GM12801 (cell line): ENCODE data around the gene SH3BP5L.

Experiments used
- TF ChIP-seq, protein P1 (sequence below): IDR thresholded peaks from one replicate; pipeline ENCODE4 v1.5.1; 2011; ENCODE audit warnings: control low read depth; ENCODE audit not compliant: insufficient read length; ENCODE audit errors: extremely low read depth

The SH3BP5L gene

DNA sequence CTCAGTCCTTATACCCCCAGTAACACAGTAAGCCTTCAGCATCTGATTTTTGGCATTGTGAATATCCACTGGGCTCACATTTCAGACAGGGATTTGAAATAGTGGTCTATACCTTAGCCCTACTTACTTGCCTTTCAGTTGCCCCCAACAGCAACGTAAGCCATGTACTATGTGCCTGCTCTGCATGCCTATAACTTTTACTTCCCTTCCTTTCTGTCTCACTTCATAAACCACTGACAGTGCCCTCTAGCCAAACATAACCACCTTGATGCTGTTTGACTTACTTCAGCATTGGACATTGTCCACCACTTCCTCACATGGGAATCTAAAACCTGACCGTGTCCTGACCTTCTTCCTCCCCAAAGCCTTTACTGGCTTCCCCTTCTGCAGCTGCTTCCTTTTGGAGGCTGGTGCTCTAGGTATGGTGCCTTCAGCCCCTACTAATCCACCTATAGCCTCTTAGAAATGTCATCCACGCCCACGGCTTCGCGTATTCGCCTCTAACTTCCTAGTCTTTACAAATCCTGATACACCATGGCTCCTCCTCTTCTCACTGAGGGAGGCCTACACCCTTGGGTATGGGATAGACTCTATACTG, 8.7 kb upstream of the SH3BP5L start:
- TF ChIP-seq, protein P1, sequence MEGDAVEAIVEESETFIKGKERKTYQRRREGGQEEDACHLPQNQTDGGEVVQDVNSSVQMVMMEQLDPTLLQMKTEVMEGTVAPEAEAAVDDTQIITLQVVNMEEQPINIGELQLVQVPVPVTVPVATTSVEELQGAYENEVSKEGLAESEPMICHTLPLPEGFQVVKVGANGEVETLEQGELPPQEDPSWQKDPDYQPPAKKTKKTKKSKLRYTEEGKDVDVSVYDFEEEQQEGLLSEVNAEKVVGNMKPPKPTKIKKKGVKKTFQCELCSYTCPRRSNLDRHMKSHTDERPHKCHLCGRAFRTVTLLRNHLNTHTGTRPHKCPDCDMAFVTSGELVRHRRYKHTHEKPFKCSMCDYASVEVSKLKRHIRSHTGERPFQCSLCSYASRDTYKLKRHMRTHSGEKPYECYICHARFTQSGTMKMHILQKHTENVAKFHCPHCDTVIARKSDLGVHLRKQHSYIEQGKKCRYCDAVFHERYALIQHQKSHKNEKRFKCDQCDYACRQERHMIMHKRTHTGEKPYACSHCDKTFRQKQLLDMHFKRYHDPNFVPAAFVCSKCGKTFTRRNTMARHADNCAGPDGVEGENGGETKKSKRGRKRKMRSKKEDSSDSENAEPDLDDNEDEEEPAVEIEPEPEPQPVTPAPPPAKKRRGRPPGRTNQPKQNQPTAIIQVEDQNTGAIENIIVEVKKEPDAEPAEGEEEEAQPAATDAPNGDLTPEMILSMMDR = no peak

DNA sequence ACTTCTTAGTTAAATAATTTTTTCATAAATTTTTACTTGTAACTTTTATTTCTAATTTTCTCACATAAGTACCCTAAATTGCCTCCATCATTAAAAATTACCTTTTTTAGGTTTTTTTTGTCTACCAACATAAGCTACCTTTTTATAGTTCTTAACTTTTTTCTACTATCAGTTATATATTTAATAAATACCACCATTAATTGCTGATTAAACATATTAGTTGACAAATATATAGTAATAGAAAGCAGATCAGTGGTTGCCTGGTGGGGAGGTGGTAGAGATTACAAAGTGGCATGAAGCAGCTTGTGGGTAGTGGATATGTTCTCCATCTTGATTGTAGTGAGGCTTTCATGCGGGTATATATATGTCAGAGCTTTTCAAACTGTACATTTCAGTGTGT, 6.1 kb upstream of the SH3BP5L start:
- TF ChIP-seq, protein P1 = no peak

DNA sequence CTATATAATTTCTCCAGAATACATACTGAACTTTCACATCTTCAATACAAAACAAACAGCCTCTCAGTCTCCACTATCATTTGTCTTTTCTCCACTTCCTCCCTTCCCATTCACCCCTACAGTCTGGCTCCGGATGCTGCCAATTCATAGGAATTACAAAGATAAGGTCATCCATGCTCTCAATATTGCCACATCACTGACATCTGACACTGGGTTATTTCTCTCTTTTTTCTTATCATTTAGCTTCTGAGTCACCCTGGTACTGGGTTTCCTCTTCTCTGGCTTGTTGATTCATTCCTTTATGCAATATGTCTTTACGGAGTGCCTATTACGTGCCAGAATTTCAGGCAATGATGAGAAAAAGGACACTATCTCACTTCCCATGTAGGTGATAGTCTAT, 3.1 kb upstream of the SH3BP5L start:
- TF ChIP-seq, protein P1 = no peak

DNA sequence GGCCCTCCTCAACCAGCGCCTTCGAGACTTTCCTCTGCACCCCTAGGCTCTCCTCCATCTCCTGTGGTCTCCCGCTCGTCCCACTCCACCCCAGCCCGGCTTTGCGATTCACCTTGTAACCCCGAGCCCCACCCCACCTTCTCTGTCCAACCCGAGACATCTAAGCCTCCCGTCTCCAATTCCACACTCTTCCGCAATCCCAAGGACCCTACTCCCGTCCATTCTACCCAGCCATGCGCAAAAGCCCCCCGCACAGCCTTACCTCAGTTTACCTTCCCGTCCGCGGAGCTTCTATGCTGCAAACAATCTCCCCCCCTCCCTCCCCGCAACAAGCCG, 174 bp downstream of the SH3BP5L start:
- TF ChIP-seq, protein P1 = no peak

DNA sequence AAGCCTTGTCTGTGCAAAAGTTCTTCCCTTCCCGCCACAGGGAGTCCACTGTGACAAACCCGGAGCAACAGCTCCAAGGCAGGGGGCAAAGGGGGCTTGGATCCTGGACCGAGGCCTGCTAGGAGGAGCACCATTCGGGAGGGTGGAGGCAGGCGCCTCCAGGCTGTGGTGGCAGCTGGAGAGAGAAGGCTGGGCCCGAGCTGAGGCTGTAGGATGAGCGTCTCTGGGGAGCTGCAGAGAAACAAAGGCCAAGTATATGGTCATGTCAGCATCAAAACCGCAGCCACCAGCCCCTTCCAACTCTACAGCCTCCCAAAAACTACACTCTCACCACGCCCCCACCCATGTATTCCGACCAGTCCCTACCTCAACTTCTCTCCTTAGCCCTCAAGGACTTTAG, 579 bp downstream of the SH3BP5L start:
- TF ChIP-seq, protein P1 = no peak

DNA sequence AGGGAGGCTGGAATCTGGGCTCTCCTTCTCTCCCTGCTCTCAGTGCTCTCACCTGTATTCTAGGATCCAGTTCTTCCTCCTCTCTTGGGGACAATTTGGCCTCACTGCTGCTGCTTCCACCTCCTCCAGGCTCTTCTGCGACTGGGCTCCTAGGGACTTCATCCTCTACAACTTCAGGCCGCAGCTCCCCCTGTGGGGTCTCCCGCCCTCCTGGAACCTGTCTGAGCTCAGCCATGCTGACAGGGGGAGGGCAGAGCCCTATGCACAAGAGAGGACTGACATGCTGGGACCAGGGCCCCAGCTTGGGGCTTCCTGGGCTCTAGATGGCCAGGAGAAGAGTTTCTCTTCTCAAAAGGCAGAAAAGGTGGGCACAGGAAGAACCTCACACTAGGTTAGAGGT, 1.0 kb downstream of the SH3BP5L start:
- TF ChIP-seq, protein P1 = no peak

DNA sequence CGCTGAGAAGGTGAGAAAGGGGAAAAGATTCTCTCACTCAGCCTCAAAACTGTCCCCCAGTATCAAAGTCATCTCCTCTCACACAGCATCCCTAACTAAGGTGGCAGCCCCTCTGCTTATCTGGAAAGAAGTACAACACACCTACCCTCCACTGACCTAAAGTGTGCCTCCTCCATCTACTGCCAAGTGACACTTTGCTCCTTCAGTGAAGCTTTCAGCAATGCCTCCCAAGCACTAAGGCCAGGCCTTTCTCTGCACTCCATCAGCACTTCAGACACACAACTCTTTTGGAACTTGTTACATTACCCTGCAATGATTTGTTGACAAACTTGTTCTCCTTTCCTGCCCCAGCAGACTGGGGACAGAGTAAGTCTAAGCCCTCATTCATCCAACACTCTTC, 1.4 kb downstream of the SH3BP5L start:
- TF ChIP-seq, protein P1 = no peak
